HepG2 (cell line): ENCODE results near the gene B3GNT7. TPM values are rescaled to one million over a fixed set of nuclear protein-coding genes. Genes with fewer than 3 reads are reported as not detected.

Source experiments
- ATAC-seq: fragments of 200-7000 bp; cut with Tn5 transposase; 3 replicates; pipeline ENCODE4 v1.9.1; 2020; ENCODE audit warnings: mild to moderate bottlenecking, moderate library complexity
- BruUV-seq: library from RNA; stranded (reverse); fragments of 400-500 nt; replicated peaks from 2 replicates; lab custom pipeline; 2021; lab: Mats Ljungman, UMichigan
- CTCF ChIA-PET: fragments of 300-600 bp; formaldehyde crosslinking; extraction: SDS; loops from one replicate; lab custom pipeline; 2021; ENCODE audit warnings: low total read pairs, inconsistent platforms, low intra/inter-chr PET ratio; lab: Yijun Ruan, JAX
- POLR2A ChIA-PET: fragments of 350-600 bp; sonication (Branson Sonifier 250); formaldehyde crosslinking; loops from one replicate; lab custom pipeline; 2020; ENCODE audit warnings: antibody characterized with exemption, inconsistent platforms; lab: Yijun Ruan, JAX
- DNase-seq: peaks from one replicate; pipeline ENCODE4 v3.0.0-alpha.2; 2015; ENCODE audit warnings: low spot score
- FAIRE-seq: peaks from 3 replicates; lab custom pipeline; 2011; peaks lifted over from hg19 to GRCh38; lab: Jason Lieb, UNC
- H2AFZ ChIP-seq: one replicate; pipeline ENCODE4 v1.6.1; 2011; ENCODE audit warnings: low read length, inconsistent platforms
- H3K27ac ChIP-seq: fragments of 300-600 bp; 3 replicates; pipeline ENCODE4 v1.8.0; 2011; ENCODE audit warnings: mixed run types, mild to moderate bottlenecking, mixed read lengths, low read length, inconsistent platforms; ENCODE audit not compliant: insufficient read depth; ENCODE audit errors: extremely low read length
- H3K27me3 ChIP-seq, 2 experiments: fragments of 200-600 bp in 1 of 2; 2 replicates in 1 of 2; 3 replicates in 1 of 2; pipeline versions ENCODE4 v1.6.0 to v1.8.0; 2011; ENCODE audit warnings: low read length in 2 of 2, mild to moderate bottlenecking in 2 of 2, moderate library complexity in 2 of 2, inconsistent platforms in 1 of 2; ENCODE audit not compliant: insufficient read depth in 2 of 2, control insufficient read depth in 1 of 2
- H3K36me3 ChIP-seq, 2 experiments: fragments of 200-600 bp in 1 of 2; replicated peaks in 1 of 2; 2 replicates in 1 of 2; 3 replicates in 1 of 2; pipeline versions ENCODE4 v1.5.1 to v1.8.0; 2011; ENCODE audit warnings: low read length in 2 of 2, inconsistent platforms in 1 of 2; ENCODE audit not compliant: insufficient read depth in 2 of 2, control insufficient read depth in 1 of 2
- H3K4me1 ChIP-seq: 2 replicates; pipeline ENCODE4 v1.5.1; 2012; ENCODE audit warnings: low read length, inconsistent platforms; ENCODE audit not compliant: insufficient read depth
- H3K4me2 ChIP-seq: 2 replicates; pipeline ENCODE4 v1.6.0; 2011; ENCODE audit warnings: low read depth, low read length, inconsistent platforms
- H3K4me3 ChIP-seq, 3 experiments: fragments of 200-600 bp in 1 of 3; sonication (generic), shearing (Covaris generic) in 1 of 3; replicated peaks in 1 of 3; 2 replicates each; pipeline ENCODE4 v1.5.1; 2011 to 2016; ENCODE audit warnings: low read length in 3 of 3, inconsistent platforms in 2 of 3, low read depth in 2 of 3, mild to moderate bottlenecking in 2 of 3, control low read depth in 1 of 3, mixed read lengths in 1 of 3; ENCODE audit not compliant: insufficient read depth in 1 of 3
- H3K79me2 ChIP-seq: one replicate; pipeline ENCODE4 v1.6.1; 2011; ENCODE audit warnings: low read length, inconsistent platforms; ENCODE audit not compliant: insufficient read depth
- H3K9ac ChIP-seq: 2 replicates; pipeline ENCODE4 v1.6.0; 2011; ENCODE audit warnings: mild to moderate bottlenecking, low read depth, low read length, inconsistent platforms; ENCODE audit not compliant: insufficient read depth
- H3K9me3 ChIP-seq: 2 replicates; pipeline ENCODE4 v1.5.1; 2012; ENCODE audit warnings: mild to moderate bottlenecking, low read length
- H4K20me1 ChIP-seq: 2 replicates; pipeline ENCODE4 v1.6.0; 2011; ENCODE audit warnings: inconsistent platforms, mild to moderate bottlenecking, low read length, moderate library complexity; ENCODE audit not compliant: insufficient read depth
- ARNTL ChIP-seq: sonication (generic); formaldehyde crosslinking; IDR thresholded peaks from 2 replicates; pipeline ENCODE4 v1.4.0; 2020; ENCODE audit warnings: mild to moderate bottlenecking, missing genetic modification reagents
- HNRNPK ChIP-seq: fragments of 200-400 bp; formaldehyde crosslinking; IDR thresholded peaks from 2 replicates; pipeline ENCODE4 v1.6.1; 2018; ENCODE audit warnings: low read length, low read depth, moderate library complexity, mild to moderate bottlenecking; ENCODE audit not compliant: poor library complexity, severe bottlenecking
- HNRNPUL1 ChIP-seq: fragments of 200-400 bp; formaldehyde crosslinking; IDR thresholded peaks from 2 replicates; pipeline ENCODE4 v1.6.1; 2017; ENCODE audit warnings: low read depth, mild to moderate bottlenecking, low read length, moderate library complexity
- MIER2 ChIP-seq: IDR thresholded peaks from 2 replicates; pipeline ENCODE4 v1.6.1; 2016; ENCODE audit warnings: missing biosample characterization, missing genetic modification reagents
- ZNF317 ChIP-seq: sonication (generic); formaldehyde crosslinking; IDR thresholded peaks from 2 replicates; pipeline ENCODE4 v1.5.0; 2020; ENCODE audit warnings: mild to moderate bottlenecking, missing genetic modification reagents
- ZNF678 ChIP-seq: sonication (generic); formaldehyde crosslinking; IDR thresholded peaks from 2 replicates; pipeline ENCODE4 v1.4.0; 2020; ENCODE audit warnings: mild to moderate bottlenecking, missing genetic modification reagents
- ZSCAN30 ChIP-seq: sonication (generic); formaldehyde crosslinking; IDR thresholded peaks from 2 replicates; pipeline ENCODE4 v1.5.0; 2020; ENCODE audit warnings: mild to moderate bottlenecking, missing genetic modification reagents
- WGBS: methylation state at CpG from one replicate; pipeline ENCODE4 v1.1.6; 2017; ENCODE audit warnings: low lambda C conversion rate; 5-methylcytosine and 5-hydroxymethylcytosine counted together
- in situ Hi-C: cut with HindIII; loops from 2 replicates; pipeline ENCODE4 v1.10.0; 2017; ENCODE audit warnings: low pct_unique_long_range_greater_than_20kb; ENCODE audit not compliant: extremely low pct_ligation_motif_present
- intact Hi-C: fragments of 100-400 bp; cut with micrococcal nuclease; formaldehyde crosslinking; loops from one replicate; pipeline ENCODE4 v1.10.0; 2022; ENCODE audit not compliant: unreplicated experiment
- polyA plus RNA-seq, 8 experiments: library from polyadenylated mRNA; depleted of rRNA in 3 of 8; stranded (reverse) in 7 of 8; unstranded in 1 of 8; fragments of >200 nt; fragmentation: Illumina TruSeq in 4 of 8; extraction: Trizol in 4 of 8; gene quantifications; 2 replicates each; pipeline versions ENCODE4 v1.2.1 to v1.2.3, GENCODE V29; 2011 to 2016; ENCODE audit warnings: low read depth in 4 of 8, missing spikeins in 1 of 8, mixed read lengths in 1 of 8; ENCODE audit not compliant: insufficient read depth in 1 of 8
- total RNA-seq, 5 experiments: library from RNA; depleted of rRNA; stranded (reverse); fragments of >200 nt; fragmentation: Illumina TruSeq; extraction: Trizol; gene quantifications; 2 replicates each; pipeline ENCODE4 v1.2.3, GENCODE V29; 2016; ENCODE audit warnings: low read depth in 1 of 5
- TF ChIP-seq, protein P1 (sequence below): sonication (generic); formaldehyde crosslinking; IDR thresholded peaks from 2 replicates; pipeline ENCODE4 v1.5.1; 2020; ENCODE audit warnings: mild to moderate bottlenecking, missing genetic modification reagents, borderline replicate concordance
- TF ChIP-seq, protein P2 (sequence below): sonication (generic); formaldehyde crosslinking; IDR thresholded peaks from 2 replicates; pipeline ENCODE4 v1.9.0; 2022; ENCODE audit warnings: missing genetic modification reagents, mild to moderate bottlenecking, borderline replicate concordance
- TF ChIP-seq, protein P3 (sequence below): sonication (generic); formaldehyde crosslinking; IDR thresholded peaks from 2 replicates; pipeline ENCODE4 v1.4.0; 2020; ENCODE audit warnings: missing genetic modification reagents, borderline replicate concordance
- TF ChIP-seq, protein P4 (sequence below): sonication (generic); formaldehyde crosslinking; IDR thresholded peaks from 2 replicates; pipeline ENCODE4 v1.8.1; 2022; ENCODE audit warnings: mild to moderate bottlenecking, missing genetic modification reagents

B3GNT7 gene
- total and polyA plus RNA-seq, 2 of the 13 experiments (the other 11 are each of a cell fraction or from before 2014, with no cell fraction given) = 0.04 to 0.24 TPM

DNA sequence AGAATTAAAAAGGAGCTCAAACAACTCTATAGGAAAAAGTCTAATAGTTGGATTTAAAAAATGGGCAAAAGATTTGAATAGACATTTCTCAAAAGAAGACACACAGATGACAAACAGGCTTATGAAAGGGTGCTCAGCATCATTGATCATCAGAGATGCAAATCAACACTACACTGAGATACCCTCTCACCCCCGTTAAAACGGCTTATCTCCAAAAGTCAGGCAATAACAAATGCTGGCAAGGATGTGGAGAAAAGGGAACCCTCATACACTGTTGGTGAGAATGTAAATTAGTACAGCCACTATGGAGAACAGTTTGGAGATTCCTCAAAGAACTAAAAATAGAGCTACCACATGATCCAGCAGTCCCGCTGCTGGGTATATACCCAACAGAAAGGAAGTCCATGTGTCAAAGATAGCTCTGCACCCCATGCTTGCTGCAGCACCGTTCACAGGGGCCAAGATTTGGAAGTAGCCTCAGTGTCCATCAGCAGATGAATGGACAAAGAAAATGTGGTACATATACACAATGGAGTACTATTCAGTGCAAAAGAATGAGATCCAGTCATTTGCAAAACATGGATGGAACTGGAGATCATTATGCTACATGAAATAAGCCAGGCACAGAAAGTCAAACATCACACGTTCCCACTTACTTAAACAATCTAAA lies 46.7 kb upstream of the B3GNT7 start:
- TF ChIP-seq, protein P1, sequence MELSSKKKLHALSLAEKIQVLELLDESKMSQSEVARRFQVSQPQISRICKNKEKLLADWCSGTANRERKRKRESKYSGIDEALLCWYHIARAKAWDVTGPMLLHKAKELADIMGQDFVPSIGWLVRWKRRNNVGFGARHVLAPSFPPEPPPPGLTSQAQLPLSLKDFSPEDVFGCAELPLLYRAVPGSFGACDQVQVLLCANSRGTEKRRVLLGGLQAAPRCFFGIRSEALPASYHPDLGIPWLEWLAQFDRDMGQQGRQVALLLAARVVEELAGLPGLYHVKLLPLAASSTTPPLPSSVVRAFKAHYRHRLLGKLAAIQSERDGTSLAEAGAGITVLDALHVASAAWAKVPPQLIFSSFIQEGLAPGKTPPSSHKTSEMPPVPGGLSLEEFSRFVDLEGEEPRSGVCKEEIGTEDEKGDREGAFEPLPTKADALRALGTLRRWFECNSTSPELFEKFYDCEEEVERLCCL (CRISPR knock-in tag) = no peak
- TF ChIP-seq ZSCAN30 (CRISPR knock-in tag) (no peak), HNRNPK (no peak), ZNF317 (CRISPR knock-in tag) (no peak), ARNTL (CRISPR knock-in tag) (no peak), ZNF678 (no peak), HNRNPUL1 (no peak), MIER2 (CRISPR knock-in tag) (no peak)
- TF ChIP-seq, protein P2, sequence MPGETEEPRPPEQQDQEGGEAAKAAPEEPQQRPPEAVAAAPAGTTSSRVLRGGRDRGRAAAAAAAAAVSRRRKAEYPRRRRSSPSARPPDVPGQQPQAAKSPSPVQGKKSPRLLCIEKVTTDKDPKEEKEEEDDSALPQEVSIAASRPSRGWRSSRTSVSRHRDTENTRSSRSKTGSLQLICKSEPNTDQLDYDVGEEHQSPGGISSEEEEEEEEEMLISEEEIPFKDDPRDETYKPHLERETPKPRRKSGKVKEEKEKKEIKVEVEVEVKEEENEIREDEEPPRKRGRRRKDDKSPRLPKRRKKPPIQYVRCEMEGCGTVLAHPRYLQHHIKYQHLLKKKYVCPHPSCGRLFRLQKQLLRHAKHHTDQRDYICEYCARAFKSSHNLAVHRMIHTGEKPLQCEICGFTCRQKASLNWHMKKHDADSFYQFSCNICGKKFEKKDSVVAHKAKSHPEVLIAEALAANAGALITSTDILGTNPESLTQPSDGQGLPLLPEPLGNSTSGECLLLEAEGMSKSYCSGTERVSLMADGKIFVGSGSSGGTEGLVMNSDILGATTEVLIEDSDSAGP (CRISPR knock-in tag) = no peak
- TF ChIP-seq, protein P3, sequence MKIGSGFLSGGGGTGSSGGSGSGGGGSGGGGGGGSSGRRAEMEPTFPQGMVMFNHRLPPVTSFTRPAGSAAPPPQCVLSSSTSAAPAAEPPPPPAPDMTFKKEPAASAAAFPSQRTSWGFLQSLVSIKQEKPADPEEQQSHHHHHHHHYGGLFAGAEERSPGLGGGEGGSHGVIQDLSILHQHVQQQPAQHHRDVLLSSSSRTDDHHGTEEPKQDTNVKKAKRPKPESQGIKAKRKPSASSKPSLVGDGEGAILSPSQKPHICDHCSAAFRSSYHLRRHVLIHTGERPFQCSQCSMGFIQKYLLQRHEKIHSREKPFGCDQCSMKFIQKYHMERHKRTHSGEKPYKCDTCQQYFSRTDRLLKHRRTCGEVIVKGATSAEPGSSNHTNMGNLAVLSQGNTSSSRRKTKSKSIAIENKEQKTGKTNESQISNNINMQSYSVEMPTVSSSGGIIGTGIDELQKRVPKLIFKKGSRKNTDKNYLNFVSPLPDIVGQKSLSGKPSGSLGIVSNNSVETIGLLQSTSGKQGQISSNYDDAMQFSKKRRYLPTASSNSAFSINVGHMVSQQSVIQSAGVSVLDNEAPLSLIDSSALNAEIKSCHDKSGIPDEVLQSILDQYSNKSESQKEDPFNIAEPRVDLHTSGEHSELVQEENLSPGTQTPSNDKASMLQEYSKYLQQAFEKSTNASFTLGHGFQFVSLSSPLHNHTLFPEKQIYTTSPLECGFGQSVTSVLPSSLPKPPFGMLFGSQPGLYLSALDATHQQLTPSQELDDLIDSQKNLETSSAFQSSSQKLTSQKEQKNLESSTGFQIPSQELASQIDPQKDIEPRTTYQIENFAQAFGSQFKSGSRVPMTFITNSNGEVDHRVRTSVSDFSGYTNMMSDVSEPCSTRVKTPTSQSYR (CRISPR knock-in tag) = no peak
- TF ChIP-seq, protein P4, sequence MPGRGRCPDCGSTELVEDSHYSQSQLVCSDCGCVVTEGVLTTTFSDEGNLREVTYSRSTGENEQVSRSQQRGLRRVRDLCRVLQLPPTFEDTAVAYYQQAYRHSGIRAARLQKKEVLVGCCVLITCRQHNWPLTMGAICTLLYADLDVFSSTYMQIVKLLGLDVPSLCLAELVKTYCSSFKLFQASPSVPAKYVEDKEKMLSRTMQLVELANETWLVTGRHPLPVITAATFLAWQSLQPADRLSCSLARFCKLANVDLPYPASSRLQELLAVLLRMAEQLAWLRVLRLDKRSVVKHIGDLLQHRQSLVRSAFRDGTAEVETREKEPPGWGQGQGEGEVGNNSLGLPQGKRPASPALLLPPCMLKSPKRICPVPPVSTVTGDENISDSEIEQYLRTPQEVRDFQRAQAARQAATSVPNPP (CRISPR knock-in tag) = no peak
- POLR2A ChIA-PET = no interaction called here
- no peaks in the 10 kb centered on the region for H3K36me3 ChIP-seq
- H3K4me1 ChIP-seq = 0 out of 2 replicates have a peak, but pooled peaks cover 4% of the 10 kb centered on the region
- in situ Hi-C loops = no loop called here
- intact Hi-C loops = loop anchor here (5.0 kb wide), 1 partner anchor 1213 kb away; no protein-coding TSS in a partner anchor
- H3K27ac ChIP-seq = no peak overlapping the region
- DNase-seq = no peak
- no peak for FAIRE-seq
- H3K9ac ChIP-seq = no peak overlapping the region
- WGBS = 84% methylated on average over 5 of the region's 5 CpGs
- H3K4me2 ChIP-seq = no peak overlapping the region
- no peaks in the 10 kb centered on the region for H3K27me3 ChIP-seq
- no peaks in the 10 kb centered on the region for H3K79me2 ChIP-seq
- no peak overlapping the region for H3K4me3 ChIP-seq
- BruUV-seq = no TSS peak
- H3K9me3 ChIP-seq = no peaks in the 10 kb centered on the region
- ATAC-seq = no peak
- CTCF ChIA-PET = no interaction called here
- no peaks in the 10 kb centered on the region for H4K20me1 ChIP-seq
- no peak overlapping the region for H2AFZ ChIP-seq
